ENCODE measurements around the gene XCL2. TPM values are rescaled to one million over a fixed set of nuclear protein-coding genes. Genes with fewer than 3 reads are reported as not detected.
"Not testable (repeated sequence)": the region's sequence is repeated elsewhere in the genome, so short reads cannot be mapped to it uniquely, and the experiment has no call there.

XCL2 gene
- total RNA-seq, 1 donor from 2014 or later: not detected

DNA sequence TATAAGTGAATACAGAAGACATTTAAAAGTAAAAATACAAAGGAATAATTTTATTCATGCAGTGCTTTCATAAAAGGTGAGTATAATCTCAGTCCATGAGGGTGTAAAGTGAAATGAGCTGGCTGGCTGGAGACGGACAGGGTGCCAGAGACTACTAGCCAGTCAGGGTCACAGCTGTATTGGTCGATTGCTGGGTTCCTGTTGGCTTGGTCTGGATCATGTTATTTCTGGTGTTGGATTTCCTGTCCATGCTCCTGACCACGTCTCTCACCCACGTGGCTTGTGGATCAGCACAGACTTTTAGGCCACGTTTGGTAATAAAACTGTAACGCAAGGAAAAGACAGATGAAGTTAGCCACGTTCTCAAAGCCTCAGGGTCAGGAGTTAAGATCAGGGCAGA is 3.0 kb downstream of the XCL2 start:
- intact Hi-C loops (cut with DNase I): not testable (repeated sequence)

DNA sequence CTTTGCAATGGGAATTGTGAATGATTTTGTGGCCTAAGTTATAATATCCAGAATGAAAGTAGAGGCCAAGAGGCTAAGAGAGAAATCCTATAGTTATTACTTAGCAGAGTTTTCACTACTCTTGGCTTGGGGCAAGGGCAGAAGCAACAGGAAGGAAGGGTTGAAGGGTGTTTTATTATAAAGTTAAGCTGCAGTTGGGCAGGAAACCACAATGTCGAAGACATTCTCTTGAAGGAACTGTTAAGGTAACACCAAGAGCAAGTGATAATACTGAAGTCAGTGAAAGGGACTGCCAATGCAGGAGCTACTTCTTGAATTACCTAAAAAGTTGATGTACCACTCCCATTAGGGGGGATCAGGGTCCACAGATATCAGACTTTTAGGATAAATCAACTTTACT is 8.3 kb downstream of the XCL2 start:
- no peaks in the 10 kb centered on the region for H3K4me1 ChIP-seq
- DNase-seq (ENCODE audit: low spot score in 2 of 2): no peak
- intact Hi-C loops (cut with DNase I): no loop called here
- no peak overlapping the region for H3K4me3 ChIP-seq
- TF ChIP-seq, protein P1, sequence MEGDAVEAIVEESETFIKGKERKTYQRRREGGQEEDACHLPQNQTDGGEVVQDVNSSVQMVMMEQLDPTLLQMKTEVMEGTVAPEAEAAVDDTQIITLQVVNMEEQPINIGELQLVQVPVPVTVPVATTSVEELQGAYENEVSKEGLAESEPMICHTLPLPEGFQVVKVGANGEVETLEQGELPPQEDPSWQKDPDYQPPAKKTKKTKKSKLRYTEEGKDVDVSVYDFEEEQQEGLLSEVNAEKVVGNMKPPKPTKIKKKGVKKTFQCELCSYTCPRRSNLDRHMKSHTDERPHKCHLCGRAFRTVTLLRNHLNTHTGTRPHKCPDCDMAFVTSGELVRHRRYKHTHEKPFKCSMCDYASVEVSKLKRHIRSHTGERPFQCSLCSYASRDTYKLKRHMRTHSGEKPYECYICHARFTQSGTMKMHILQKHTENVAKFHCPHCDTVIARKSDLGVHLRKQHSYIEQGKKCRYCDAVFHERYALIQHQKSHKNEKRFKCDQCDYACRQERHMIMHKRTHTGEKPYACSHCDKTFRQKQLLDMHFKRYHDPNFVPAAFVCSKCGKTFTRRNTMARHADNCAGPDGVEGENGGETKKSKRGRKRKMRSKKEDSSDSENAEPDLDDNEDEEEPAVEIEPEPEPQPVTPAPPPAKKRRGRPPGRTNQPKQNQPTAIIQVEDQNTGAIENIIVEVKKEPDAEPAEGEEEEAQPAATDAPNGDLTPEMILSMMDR (IDR thresholded peaks at IDR 0.05): no peak
- no peaks in the 10 kb centered on the region for H3K9me3 ChIP-seq
- H3K27me3 ChIP-seq: no peaks in the 10 kb centered on the region
- no peak overlapping the region for H3K27ac ChIP-seq
- H3K36me3 ChIP-seq: no peaks in the 10 kb centered on the region

More for the DNA sequence above, 3.0 kb downstream of the XCL2 start:
- H3K36me3 ChIP-seq; H3K4me3 ChIP-seq; H3K27ac ChIP-seq; H3K27me3 ChIP-seq; H3K4me1 ChIP-seq; DNase-seq (ENCODE audit: low spot score in 2 of 2); H3K9me3 ChIP-seq: not testable (repeated sequence)

DNA sequence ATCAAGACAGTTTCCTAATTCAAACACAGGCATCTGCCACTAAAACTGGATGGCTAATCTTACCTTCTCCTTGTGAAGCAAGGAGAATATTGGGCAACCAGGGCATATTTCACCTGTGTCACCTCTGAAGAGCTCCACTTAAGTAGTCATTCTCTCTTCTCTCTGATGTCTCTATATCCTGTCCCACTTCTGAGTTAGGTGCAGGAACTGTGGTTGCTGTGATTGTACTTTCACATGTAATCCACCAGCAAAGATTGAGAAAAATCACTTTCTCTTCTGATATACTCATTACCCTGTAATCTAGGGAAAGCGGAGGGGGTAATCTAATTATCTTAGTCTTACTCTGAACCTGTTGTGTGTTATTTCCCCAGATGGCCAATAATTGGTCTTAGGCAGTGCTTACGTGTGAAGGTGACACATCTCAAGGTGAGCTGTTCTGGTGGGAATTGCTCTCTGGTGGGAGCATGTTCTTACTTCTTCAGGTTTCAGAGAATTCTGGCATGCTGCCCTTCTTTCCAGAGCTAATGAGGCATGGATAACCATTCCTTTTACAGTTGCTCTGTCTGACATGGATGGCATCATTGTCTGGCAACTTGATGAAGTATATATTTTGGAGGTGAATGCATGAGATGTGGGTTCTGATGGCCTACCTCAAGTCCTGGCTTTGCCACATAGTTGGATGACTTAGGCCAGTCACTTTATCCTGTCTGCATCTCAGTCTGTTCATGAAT is 12.0 kb downstream of the XCL2 start:
- Histone ChIP-seq H3K4me3 (no peak overlapping the region), H3K27me3 (no peaks in the 10 kb centered on the region), H3K27ac (no peak overlapping the region), H3K4me1 (no peaks in the 10 kb centered on the region), H3K9me3 (no peaks in the 10 kb centered on the region), H3K36me3 (no peaks in the 10 kb centered on the region)
- DNase-seq (ENCODE audit: low spot score in 2 of 2): no peak
- TF ChIP-seq, protein P1 (IDR thresholded peaks at IDR 0.05): no peak
- intact Hi-C loops (cut with DNase I): no loop called here

DNA sequence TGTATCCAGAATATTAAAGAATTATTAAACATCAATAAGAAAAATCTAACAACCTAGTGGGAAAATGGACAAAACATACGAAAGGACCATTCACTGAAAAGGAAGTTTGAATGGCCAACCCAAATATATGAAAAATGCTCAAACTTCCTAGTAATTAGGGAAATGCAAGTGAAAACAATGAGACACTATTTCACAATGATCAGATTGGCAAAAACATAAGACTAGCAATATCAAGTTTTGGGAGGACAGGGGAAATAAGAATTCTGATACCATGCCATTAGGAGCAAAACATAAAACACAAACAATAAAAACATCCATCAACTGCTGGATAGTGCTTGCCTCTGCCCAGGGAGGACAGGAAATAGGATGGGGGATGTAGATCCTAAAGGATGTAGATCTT is 14.3 kb downstream of the XCL2 start:
- no peaks in the 10 kb centered on the region for H3K9me3 ChIP-seq
- H3K4me3 ChIP-seq: no peak overlapping the region
- no peaks in the 10 kb centered on the region for H3K36me3 ChIP-seq
- H3K27ac ChIP-seq: no peak overlapping the region
- H3K27me3 ChIP-seq: no peaks in the 10 kb centered on the region
- TF ChIP-seq, protein P1 (IDR thresholded peaks at IDR 0.05): no peak
- DNase-seq (ENCODE audit: low spot score in 2 of 2): no peak
- intact Hi-C loops (cut with DNase I): no loop called here
- no peaks in the 10 kb centered on the region for H3K4me1 ChIP-seq

DNA sequence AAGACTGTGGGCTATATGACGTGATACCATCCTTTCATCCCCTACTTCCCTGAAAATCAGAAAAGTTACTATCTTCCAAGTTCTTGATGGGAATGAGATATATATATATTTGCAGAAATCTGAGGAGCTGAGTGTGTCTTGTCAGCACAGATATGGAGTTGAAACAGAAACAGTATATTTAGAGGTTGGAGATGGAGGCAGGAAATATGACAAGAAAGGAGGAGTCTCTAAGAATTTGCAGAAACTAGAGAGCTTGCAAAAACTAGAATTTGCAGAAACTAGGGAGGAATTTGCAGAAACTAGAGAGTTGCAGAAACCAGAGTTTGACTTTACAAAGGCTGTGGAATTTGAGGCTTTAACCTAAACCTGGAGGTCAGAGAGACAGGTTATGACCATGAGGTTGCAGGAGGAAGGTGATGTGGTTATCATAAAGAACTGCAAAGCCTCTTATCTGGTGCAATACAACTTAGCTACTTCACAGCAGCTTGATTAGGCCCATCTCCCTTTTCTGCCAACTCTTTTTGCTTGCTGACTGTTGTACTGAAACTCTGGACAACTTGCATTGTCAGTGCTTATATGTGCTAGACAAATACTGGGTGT is 22.3 kb downstream of the XCL2 start:
- H3K36me3 ChIP-seq: no peaks in the 10 kb centered on the region
- no peak for DNase-seq (ENCODE audit: low spot score in 2 of 2)
- TF ChIP-seq, protein P1 (IDR thresholded peaks at IDR 0.05): no peak
- H3K4me3 ChIP-seq: no peak overlapping the region
- no peaks in the 10 kb centered on the region for H3K4me1 ChIP-seq
- intact Hi-C loops (cut with DNase I): no loop called here
- no peak overlapping the region for H3K27ac ChIP-seq
- H3K9me3 ChIP-seq: no peaks in the 10 kb centered on the region
- no peaks in the 10 kb centered on the region for H3K27me3 ChIP-seq

DNA sequence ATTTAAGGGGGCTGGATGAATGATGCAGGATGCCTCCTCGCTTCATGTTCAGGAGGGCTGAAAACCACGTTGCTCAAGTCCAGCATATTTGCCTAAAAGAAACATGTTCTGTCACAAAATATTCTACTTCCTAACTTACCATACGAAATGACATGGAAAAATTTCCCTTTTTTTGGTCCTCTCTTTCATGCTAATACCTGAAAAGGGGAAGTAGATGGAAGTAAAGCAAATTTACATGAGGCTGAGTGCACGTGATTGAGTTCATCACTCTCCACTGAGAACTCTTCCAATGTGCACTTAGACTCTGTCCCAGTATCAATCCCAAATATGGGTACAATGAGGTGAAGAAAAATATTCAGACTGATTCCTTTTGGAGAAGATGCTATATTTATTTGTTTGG is 23.0 kb downstream of the XCL2 start:
- H3K36me3 ChIP-seq: no peaks in the 10 kb centered on the region
- no peak for DNase-seq (ENCODE audit: low spot score in 2 of 2)
- H3K27me3 ChIP-seq: no peaks in the 10 kb centered on the region
- TF ChIP-seq, protein P1 (IDR thresholded peaks at IDR 0.05): no peak
- intact Hi-C loops (cut with DNase I): no loop called here
- no peak overlapping the region for H3K27ac ChIP-seq
- H3K4me3 ChIP-seq: no peak overlapping the region
- no peaks in the 10 kb centered on the region for H3K4me1 ChIP-seq
- H3K9me3 ChIP-seq: no peaks in the 10 kb centered on the region
